K562 (cell line): ENCODE measurements around the gene KCTD18. TPM values are rescaled to one million over a fixed set of nuclear protein-coding genes. Genes with fewer than 3 reads are reported as not detected.

Experiments
- ATAC-seq: fragments of 200-7000 bp; cut with Tn5 transposase; 3 replicates; pipeline ENCODE4 v1.9.1; 2020; ENCODE audit warnings: moderate library complexity
- BruUV-seq: library from RNA; stranded (reverse); fragments of 400-500 nt; replicated peaks from 2 replicates; lab custom pipeline; 2021; lab: Mats Ljungman, UMichigan
- CTCF ChIA-PET: fragments of 300-600 bp; formaldehyde crosslinking; extraction: SDS; loops from one replicate; lab custom pipeline; 2021; ENCODE audit warnings: low intra/inter-chr PET ratio; lab: Yijun Ruan, JAX
- POLR2A ChIA-PET: fragments of 300-600, 350-650 bp; sonication (Branson Sonifier 250); formaldehyde crosslinking; extraction: SDS; loops from one replicate; lab custom pipeline; 2021; ENCODE audit warnings: antibody characterized with exemption, inconsistent platforms; lab: Yijun Ruan, JAX
- DNase-seq, 4 experiments: peaks; one replicate each; pipeline versions ENCODE4 v3.0.0 to v3.0.0-alpha.2; 2011 to 2018; ENCODE audit warnings: low spot score in 3 of 4, mixed read lengths in 3 of 4; ENCODE audit errors: extremely low read depth in 1 of 4
- FAIRE-seq: peaks from 2 replicates; lab custom pipeline; 2011; peaks lifted over from hg19 to GRCh38; lab: Jason Lieb, UNC
- H2AFZ ChIP-seq: 2 replicates; pipeline ENCODE4 v1.6.0; 2011; ENCODE audit warnings: low read depth, low read length, control low read depth, inconsistent platforms
- H3K27ac ChIP-seq: fragments of 200-600 bp; 3 replicates; pipeline ENCODE4 v1.8.0; 2011; ENCODE audit warnings: low read depth, mild to moderate bottlenecking, control low read depth, inconsistent platforms, low read length, moderate library complexity, mixed read lengths; ENCODE audit errors: extremely low read depth
- H3K27me3 ChIP-seq, 2 experiments: fragments of 300-600 bp in 1 of 2; 2 replicates in 1 of 2; 3 replicates in 1 of 2; pipeline versions ENCODE4 v1.6.0 to v1.8.0; 2011; ENCODE audit warnings: inconsistent platforms in 2 of 2, low read length in 2 of 2, mild to moderate bottlenecking in 1 of 2, mixed read lengths in 1 of 2, moderate library complexity in 1 of 2; ENCODE audit not compliant: control insufficient read depth in 2 of 2, insufficient read depth in 2 of 2
- H3K36me3 ChIP-seq: fragments of 300-600 bp; 3 replicates; pipeline ENCODE4 v1.8.0; 2011; ENCODE audit warnings: mild to moderate bottlenecking, low read length, inconsistent platforms; ENCODE audit not compliant: control insufficient read depth, insufficient read depth
- H3K4me1 ChIP-seq, 2 experiments: fragments of 200-600 bp in 1 of 2; replicated peaks in 1 of 2; 2 replicates in 1 of 2; 3 replicates in 1 of 2; pipeline versions ENCODE4 v1.5.1 to v1.8.0; 2011; ENCODE audit warnings: inconsistent platforms in 2 of 2, low read length in 2 of 2, mild to moderate bottlenecking in 1 of 2, mixed read lengths in 1 of 2, moderate library complexity in 1 of 2; ENCODE audit not compliant: control insufficient read depth in 2 of 2, insufficient read depth in 2 of 2
- H3K4me2 ChIP-seq: 2 replicates; pipeline ENCODE4 v1.6.1; 2011; ENCODE audit warnings: low read length, control low read depth, inconsistent platforms, mixed read lengths; ENCODE audit not compliant: insufficient read depth
- H3K4me3 ChIP-seq: fragments of 200-600 bp; sonication (generic), shearing (Covaris generic); 2 replicates; pipeline ENCODE4 v1.5.1; 2016; ENCODE audit warnings: control low read depth, inconsistent platforms
- H3K79me2 ChIP-seq: fragments of 200-600 bp; 3 replicates; pipeline ENCODE4 v1.8.0; 2011; ENCODE audit warnings: low read length, inconsistent platforms; ENCODE audit not compliant: control insufficient read depth, insufficient read depth
- H3K9ac ChIP-seq, 2 experiments: 2 replicates each; pipeline versions ENCODE4 v1.6.0 to v1.6.1; 2011; ENCODE audit warnings: low read depth in 2 of 2, low read length in 2 of 2, control low read depth in 1 of 2, inconsistent platforms in 1 of 2, mild to moderate bottlenecking in 1 of 2, mixed read lengths in 1 of 2; ENCODE audit not compliant: insufficient read depth in 1 of 2
- H3K9me1 ChIP-seq: one replicate; pipeline ENCODE4 v1.6.0; 2011; ENCODE audit warnings: inconsistent platforms, mild to moderate bottlenecking, low read length, moderate library complexity; ENCODE audit not compliant: control insufficient read depth, insufficient read depth
- H3K9me3 ChIP-seq: replicated peaks from 2 replicates; pipeline ENCODE4 v1.5.1; 2011; ENCODE audit warnings: low read depth, low read length, inconsistent platforms; ENCODE audit not compliant: control insufficient read depth, insufficient read depth
- H4K20me1 ChIP-seq: replicated peaks from 2 replicates; pipeline ENCODE4 v1.6.1; 2011; ENCODE audit warnings: low read length, inconsistent platforms, mixed read lengths; ENCODE audit not compliant: control insufficient read depth, insufficient read depth
- DLX4 ChIP-seq: fragments of 250-450 bp; sonication (Bioruptor Pico); IDR thresholded peaks from 2 replicates; pipeline ENCODE4 v1.6.1; 2021; ENCODE audit warnings: mild to moderate bottlenecking
- DMBX1 ChIP-seq: fragments of 250-450 bp; sonication (Bioruptor Pico); IDR thresholded peaks from 2 replicates; pipeline ENCODE4 v1.8.0; 2022; ENCODE audit warnings: inconsistent platforms, mild to moderate bottlenecking, moderate library complexity, borderline replicate concordance
- EHMT2 ChIP-seq: fragments of 450-650 bp; IDR thresholded peaks from 2 replicates; pipeline ENCODE4 v1.6.1; 2018; ENCODE audit warnings: antibody characterized with exemption
- ETV6 ChIP-seq, 3 experiments: fragments of 150-350 bp in 1 of 3; sonication (generic) in 1 of 3; formaldehyde crosslinking in 1 of 3; IDR thresholded peaks; 2 replicates each; pipeline versions ENCODE4 v1.6.1 to v1.8.0; 2014 to 2022; ENCODE audit warnings: borderline replicate concordance in 2 of 3, low read depth in 2 of 3, antibody characterized with exemption in 1 of 3, low read length in 1 of 3, mild to moderate bottlenecking in 1 of 3, missing genetic modification reagents in 1 of 3
- FOXA1 ChIP-seq: fragments of 450-650 bp; IDR thresholded peaks from 2 replicates; pipeline ENCODE4 v1.6.1; 2016; ENCODE audit warnings: mild to moderate bottlenecking, borderline replicate concordance
- LCOR ChIP-seq: sonication (generic); formaldehyde crosslinking; IDR thresholded peaks from 2 replicates; pipeline ENCODE4 v1.8.0; 2022; ENCODE audit warnings: mild to moderate bottlenecking, missing genetic modification reagents
- NCOR1 ChIP-seq: fragments of 450-650 bp; IDR thresholded peaks from 2 replicates; pipeline ENCODE4 v1.6.1; 2016; ENCODE audit warnings: mild to moderate bottlenecking, moderate library complexity
- SRF ChIP-seq, 2 experiments: fragments of 250-450, 450-650 bp in 1 of 2; sonication (Bioruptor Pico) in 1 of 2; sonication (generic) in 1 of 2; formaldehyde crosslinking; IDR thresholded peaks; 2 replicates each; pipeline versions ENCODE4 v1.5.0 to v1.5.1; 2020 to 2022; ENCODE audit warnings: mild to moderate bottlenecking in 1 of 2, missing genetic modification reagents in 1 of 2
- ZNF217 ChIP-seq: sonication (generic); formaldehyde crosslinking; IDR thresholded peaks from 2 replicates; pipeline ENCODE4 v1.8.0; 2022; ENCODE audit warnings: mild to moderate bottlenecking, missing genetic modification reagents
- ZNF41 ChIP-seq: fragments of 250-450 bp; sonication (Bioruptor Pico); conservative IDR thresholded peaks from 2 replicates; pipeline ENCODE4 v1.4.0; 2020; ENCODE audit warnings: mild to moderate bottlenecking
- ZNF79 ChIP-seq: fragments of 250-450 bp; sonication (Bioruptor Pico); IDR thresholded peaks from 2 replicates; pipeline ENCODE4 v1.4.0; 2020; ENCODE audit warnings: low read depth, mild to moderate bottlenecking, moderate library complexity
- ZNF830 ChIP-seq: fragments of 250-450 bp; sonication (Bioruptor Pico); IDR thresholded peaks from 2 replicates; pipeline ENCODE4 v1.5.0; 2021; ENCODE audit warnings: mild to moderate bottlenecking
- in situ Hi-C: fragments of 300-500 bp; cut with MboI; formaldehyde crosslinking; loops from 4 replicates; pipeline ENCODE4 v1.15.0; 2018; ENCODE audit warnings: inconsistent platforms, mixed read lengths
- intact Hi-C: fragments of 100-400 bp; cut with micrococcal nuclease; formaldehyde crosslinking; loops from 2 replicates; pipeline ENCODE4 v1.14.2; 2022
- polyA plus RNA-seq, 8 experiments: library from polyadenylated mRNA; depleted of rRNA in 4 of 8; stranded (reverse) in 5 of 8; unstranded in 3 of 8; fragments of >200 nt; fragmentation: Nextera tagmentation in 2 of 8; fragmentation: Illumina TruSeq in 1 of 8; extraction: Ambion mirVana in 2 of 8; extraction: Trizol in 1 of 8; gene quantifications; 2 replicates each; pipeline versions ENCODE4 v1.2.1 to v1.2.3, GENCODE V29; 2011 to 2014; ENCODE audit warnings: inconsistent platforms in 1 of 8, missing spikeins in 1 of 8
- total RNA-seq, 7 experiments: library from RNA; depleted of rRNA in 6 of 7; stranded (reverse); fragments of >200 nt in 6 of 7; fragmentation: Illumina TruSeq in 2 of 7; extraction: Trizol in 2 of 7; gene quantifications; 2 replicates each; pipeline versions ENCODE4 v1.2.1 to v1.2.3, GENCODE V29; 2011 to 2021; ENCODE audit warnings: low replicate concordance in 1 of 7
- TF ChIP-seq, protein P1 (sequence below): fragments of 250-450 bp; sonication (Bioruptor Pico); IDR thresholded peaks from 2 replicates; pipeline ENCODE4 v1.8.0; 2021; ENCODE audit warnings: moderate library complexity, mild to moderate bottlenecking, inconsistent platforms
- TF ChIP-seq, protein P2 (sequence below): sonication (generic); formaldehyde crosslinking; IDR thresholded peaks from 2 replicates; pipeline ENCODE4 v1.8.0; 2022; ENCODE audit warnings: mild to moderate bottlenecking, missing genetic modification reagents

KCTD18 gene
- total and polyA plus RNA-seq, 9 of the 15 experiments (the other 6 are each of a cell fraction or from before 2014, with no cell fraction given) = 0.39 to 5.4 (median 3.8) TPM

DNA sequence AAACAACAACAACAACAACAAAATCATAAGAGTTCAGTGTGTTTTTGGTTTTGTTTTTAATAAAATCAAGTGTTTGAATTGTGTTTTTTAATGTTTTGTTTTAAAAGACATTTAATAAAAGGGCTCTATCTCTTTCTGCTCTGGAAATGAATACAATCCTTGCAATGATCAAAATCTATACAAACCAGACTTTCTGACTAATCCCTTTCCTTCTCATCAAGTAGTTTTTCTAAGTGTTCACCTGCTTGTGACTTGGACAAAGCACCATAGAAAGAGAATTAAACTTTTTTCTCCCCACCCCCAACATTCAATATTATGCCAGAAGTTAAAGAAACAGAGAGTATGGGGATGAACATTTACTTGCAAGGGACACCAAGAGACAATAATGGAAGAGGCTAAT, 61.4 kb downstream of the KCTD18 start:
- no TSS peak for BruUV-seq
- Histone ChIP-seq H4K20me1 (no peaks in the 10 kb centered on the region), H3K9me3 (no peaks in the 10 kb centered on the region), H3K4me3 (no peak overlapping the region), H3K27ac (no peak overlapping the region), H3K36me3 (no peaks in the 10 kb centered on the region), H3K4me1 (no peaks in the 10 kb centered on the region), H3K4me2 (no peak overlapping the region), H3K9me1 (no peaks in the 10 kb centered on the region), H3K27me3 (no peaks in the 10 kb centered on the region), H2AFZ (no peak overlapping the region), H3K9ac (no peak overlapping the region), H3K79me2 (no peaks in the 10 kb centered on the region)
- ChIA-PET CTCF (no interaction called here), POLR2A (no interaction called here)
- FAIRE-seq (no peak), ATAC-seq (no peak), DNase-seq (no peak)
- TF ChIP-seq EHMT2 = no peak
- no peak for TF ChIP-seq NCOR1
- TF ChIP-seq SRF (CRISPR knock-in tag; IDR thresholded peaks at IDR 0.05) = no peak
- TF ChIP-seq, protein P1, sequence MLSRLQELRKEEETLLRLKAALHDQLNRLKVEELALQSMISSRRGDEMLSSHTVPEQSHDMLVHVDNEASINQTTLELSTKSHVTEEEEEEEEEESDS = no peak
- no peak for TF ChIP-seq ZNF217
- no peak for TF ChIP-seq DLX4 (CRISPR knock-in tag)
- TF ChIP-seq LCOR (CRISPR knock-in tag) = no peak
- TF ChIP-seq ETV6 (IDR thresholded peaks at IDR 0.05; ENCODE audit: borderline replicate concordance in 1 of 2, low read depth in 2 of 2, low read length in 1 of 2) = no peak
- no peak for TF ChIP-seq ETV6 (CRISPR knock-in tag; IDR thresholded peaks at IDR 0.05; ENCODE audit: borderline replicate concordance)
- TF ChIP-seq, protein P2, sequence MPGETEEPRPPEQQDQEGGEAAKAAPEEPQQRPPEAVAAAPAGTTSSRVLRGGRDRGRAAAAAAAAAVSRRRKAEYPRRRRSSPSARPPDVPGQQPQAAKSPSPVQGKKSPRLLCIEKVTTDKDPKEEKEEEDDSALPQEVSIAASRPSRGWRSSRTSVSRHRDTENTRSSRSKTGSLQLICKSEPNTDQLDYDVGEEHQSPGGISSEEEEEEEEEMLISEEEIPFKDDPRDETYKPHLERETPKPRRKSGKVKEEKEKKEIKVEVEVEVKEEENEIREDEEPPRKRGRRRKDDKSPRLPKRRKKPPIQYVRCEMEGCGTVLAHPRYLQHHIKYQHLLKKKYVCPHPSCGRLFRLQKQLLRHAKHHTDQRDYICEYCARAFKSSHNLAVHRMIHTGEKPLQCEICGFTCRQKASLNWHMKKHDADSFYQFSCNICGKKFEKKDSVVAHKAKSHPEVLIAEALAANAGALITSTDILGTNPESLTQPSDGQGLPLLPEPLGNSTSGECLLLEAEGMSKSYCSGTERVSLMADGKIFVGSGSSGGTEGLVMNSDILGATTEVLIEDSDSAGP (CRISPR knock-in tag) = no peak
- TF ChIP-seq FOXA1 = no peak
- TF ChIP-seq ZNF830 = no peak
- TF ChIP-seq ZNF41 (CRISPR knock-in tag) = no peak
- TF ChIP-seq DMBX1 (CRISPR knock-in tag) = no peak
- TF ChIP-seq ZNF79 (CRISPR knock-in tag) = no peak
- in situ Hi-C loops = no loop called here
- intact Hi-C loops = no loop called here
